T-cell (primary cell): ENCODE results near the gene TSHR. TPM values are rescaled to one million over a fixed set of nuclear protein-coding genes. Genes with fewer than 3 reads are reported as not detected.

Experiments used
- ATAC-seq, 4 experiments: fragments of 200-7000 bp in 3 of 4; fragments of 150-1000 bp in 1 of 4; cut with Tn5 transposase; replicated peaks in 1 of 4; 1 replicate in 3 of 4; 2 replicates in 1 of 4; pipeline ENCODE4 v1.10.0; 2021; ENCODE audit warnings: moderate library complexity in 3 of 4, mild to moderate bottlenecking in 2 of 4, moderate number of reproducible peaks in 1 of 4
- CTCF ChIA-PET, 2 donors: fragments of 300-600 bp; sonication (Branson Sonifier 250); formaldehyde crosslinking; loops; one replicate each; lab custom pipeline; 2022; ENCODE audit warnings: antibody characterized with exemption in 2 of 2; lab: Charles Lee
- POLR2A ChIA-PET, 2 donors: fragments of 300-600 bp; sonication (Branson Sonifier 250); formaldehyde crosslinking; loops; one replicate each; lab custom pipeline; 2022; ENCODE audit warnings: antibody characterized with exemption in 2 of 2; lab: Charles Lee
- DNase-seq, 35 experiments: peaks; one replicate each; pipeline versions ENCODE4 v3.0.0 to v3.0.0-alpha.2; 2013 to 2023
- H3K27ac ChIP-seq: one replicate; pipeline ENCODE4 v1.5.1; 2013; ENCODE audit warnings: low read length
- H3K27me3 ChIP-seq, 2 experiments: replicated peaks in 1 of 2; 1 replicate in 1 of 2; 2 replicates in 1 of 2; pipeline versions ENCODE4 v1.6.1 to v1.7.0; 2013; ENCODE audit warnings: low read length in 1 of 2, mixed read lengths in 1 of 2; ENCODE audit not compliant: control insufficient read depth in 2 of 2, insufficient read depth in 2 of 2; ENCODE audit errors: extremely low read depth in 1 of 2
- H3K36me3 ChIP-seq, 2 donors: 1 replicate in 1 of 2; 2 replicates in 1 of 2; pipeline versions ENCODE4 v1.6.1 to v1.7.0; 2013; ENCODE audit warnings: low read length in 1 of 2; ENCODE audit not compliant: control insufficient read depth in 2 of 2, insufficient read depth in 1 of 2; ENCODE audit errors: extremely low read depth in 1 of 2
- H3K4me1 ChIP-seq, 2 experiments: 1 replicate in 1 of 2; 2 replicates in 1 of 2; pipeline versions ENCODE4 v1.6.1 to v1.7.0; 2013; ENCODE audit warnings: low read length in 2 of 2, mixed read lengths in 1 of 2; ENCODE audit not compliant: insufficient read depth in 2 of 2, control insufficient read depth in 1 of 2; ENCODE audit errors: extremely low read depth in 1 of 2
- H3K4me3 ChIP-seq, 2 donors: 1 replicate in 1 of 2; 2 replicates in 1 of 2; pipeline versions ENCODE4 v1.5.1 to v1.7.0; 2013; ENCODE audit warnings: mild to moderate bottlenecking in 2 of 2, low read length in 1 of 2, moderate library complexity in 1 of 2; ENCODE audit not compliant: control insufficient read depth in 1 of 2; ENCODE audit errors: extremely low read depth in 1 of 2
- H3K9me3 ChIP-seq: 2 replicates; pipeline ENCODE4 v1.7.0; 2013
- H3K27ac Mint-ChIP-seq, 2 donors: one replicate each; pipeline ENCODE4 v1.8.0; 2020 to 2021; ENCODE audit warnings: mild to moderate bottlenecking in 2 of 2, mixed read lengths in 2 of 2
- H3K27me3 Mint-ChIP-seq, 2 donors: one replicate each; pipeline ENCODE4 v1.8.0; 2021 to 2022; ENCODE audit warnings: mixed read lengths in 2 of 2
- H3K36me3 Mint-ChIP-seq: one replicate; pipeline ENCODE4 v1.8.0; 2021; ENCODE audit warnings: mixed read lengths
- H3K4me1 Mint-ChIP-seq, 3 donors: one replicate each; pipeline ENCODE4 v1.8.0; 2020 to 2022; ENCODE audit warnings: mixed read lengths in 3 of 3, mild to moderate bottlenecking in 1 of 3
- H3K4me3 Mint-ChIP-seq, 3 donors: one replicate each; pipeline ENCODE4 v1.8.0; 2020 to 2022; ENCODE audit warnings: mild to moderate bottlenecking in 3 of 3, mixed read lengths in 3 of 3, moderate library complexity in 3 of 3
- H3K9me3 Mint-ChIP-seq, 3 donors: one replicate each; pipeline ENCODE4 v1.8.0; 2020 to 2022; ENCODE audit warnings: mixed read lengths in 3 of 3
- WGBS: methylation state at CpG from one replicate; pipeline ENCODE4 v1.1.5; 2013; ENCODE audit warnings: missing lambda C conversion rate; ENCODE audit not compliant: insufficient coverage; 5-methylcytosine and 5-hydroxymethylcytosine counted together
- total RNA-seq, 35 experiments: library from RNA in 6 of 35; stranded (reverse) in 6 of 35; fragments of 120-200 nt in 1 of 35; gene quantifications; one replicate each; pipeline versions ENCODE4 v1.2.1 to v1.2.4 and lab custom pipeline; 2013 to 2026

TSHR gene
- total RNA-seq, 5 donors from 2014 or later (not counting 1 experiment from before 2014, with no cell fraction given), result 0.25 to 1.7 (median 0.86) TPM

DNA sequence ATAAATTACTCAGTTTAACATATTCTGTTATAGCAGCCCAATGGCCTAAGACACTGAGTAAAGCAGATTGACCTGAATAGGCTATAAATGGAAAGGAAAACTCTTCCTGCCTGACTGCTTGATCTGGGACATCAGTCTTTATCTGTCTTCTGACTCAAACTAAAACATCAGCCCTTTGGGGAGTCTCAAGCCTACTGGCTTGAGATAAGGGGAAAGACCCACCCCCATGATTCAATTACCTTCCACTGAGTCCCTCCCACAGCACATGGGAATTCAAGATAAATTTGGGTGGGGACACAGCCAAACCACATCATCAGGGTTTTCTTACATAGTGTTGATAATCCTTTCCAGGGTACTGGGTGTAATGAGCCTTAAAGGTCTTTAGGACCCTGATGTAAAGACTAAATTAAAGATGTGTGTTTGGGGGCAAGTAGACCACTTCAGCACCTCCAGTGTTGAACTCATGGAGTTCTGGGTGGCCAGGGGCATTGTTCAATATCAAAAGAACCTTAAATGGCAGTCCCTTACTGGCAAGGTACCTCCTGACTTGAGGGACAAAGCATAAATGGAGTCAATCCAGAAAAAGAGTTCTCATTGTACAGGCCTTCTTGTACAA, 67.8 kb downstream of the TSHR start:
- Histone ChIP-seq H3K4me3 (no peak overlapping the region), H3K27me3 (no peaks in the 10 kb centered on the region), H3K4me1 (no peaks in the 10 kb centered on the region), H3K36me3 (no peaks in the 10 kb centered on the region), H3K9me3 (no peaks in the 10 kb centered on the region), H3K27ac (no peak overlapping the region)
- H3K4me3 Mint-ChIP-seq, result no peak overlapping the region
- H3K27ac Mint-ChIP-seq, result no peak overlapping the region
- no peaks in the 10 kb centered on the region for H3K36me3 Mint-ChIP-seq
- ATAC-seq, result no peak
- H3K9me3 Mint-ChIP-seq, result no peaks in the 10 kb centered on the region
- H3K27me3 Mint-ChIP-seq, result peaks cover 4 to 5% of the 10 kb centered on the region in 2 donors
- ChIA-PET POLR2A (no interaction called here), CTCF (no interaction called here)
- no peak for DNase-seq
- H3K4me1 Mint-ChIP-seq, result no peaks in the 10 kb centered on the region

GRCh38 chr14:81028461-81028860, 73.0 kb downstream of the TSHR start:
- 100% methylated on average over 1 of the region's 1 CpG for WGBS
- peaks cover 0 to 7% (median 0%) of the 10 kb centered on the region in 3 donors for H3K4me1 Mint-ChIP-seq
- H3K4me3 ChIP-seq, result no peak overlapping the region
- H3K4me1 ChIP-seq, result peaks cover 0 to 12% of the 10 kb centered on the region in 2 experiments
- H3K27ac Mint-ChIP-seq, result no peak overlapping the region
- CTCF ChIA-PET, result interaction anchor here in 1 of 2 donors (1.4 kb wide), 1 partner anchor 41 kb away, joined by 3 read pairs; no protein-coding TSS in a partner anchor
- no peaks in the 10 kb centered on the region for H3K9me3 Mint-ChIP-seq
- DNase-seq (no peak), ATAC-seq (no peak)
- POLR2A ChIA-PET, result no interaction called here
- no peaks in the 10 kb centered on the region for H3K9me3 ChIP-seq
- peaks cover 7 to 10% of the 10 kb centered on the region in 2 donors for H3K27me3 Mint-ChIP-seq
- H3K36me3 ChIP-seq, result no peaks in the 10 kb centered on the region
- H3K27ac ChIP-seq, result no peak overlapping the region
- H3K27me3 ChIP-seq, result no peaks in the 10 kb centered on the region
- no peak overlapping the region for H3K4me3 Mint-ChIP-seq
- no peaks in the 10 kb centered on the region for H3K36me3 Mint-ChIP-seq

DNA sequence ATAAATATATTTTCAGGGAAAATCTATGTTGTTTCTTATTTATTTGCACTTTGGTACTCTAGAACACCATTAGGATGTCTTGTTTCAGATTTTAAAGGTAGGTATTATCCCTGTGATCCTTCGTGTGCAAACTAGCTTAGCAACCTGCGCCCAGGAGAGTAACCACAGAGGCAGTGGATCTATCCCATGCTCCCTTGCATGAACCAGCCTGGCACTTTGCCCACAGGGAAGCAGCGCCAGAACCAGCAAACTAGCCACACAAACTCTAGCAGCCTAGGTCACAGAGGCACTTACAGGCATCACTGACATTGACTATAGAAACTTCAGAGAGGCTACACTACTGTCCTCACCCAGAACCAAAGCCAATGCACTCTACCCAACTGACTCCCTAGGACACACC, 76.1 kb downstream of the TSHR start:
- Mint-ChIP-seq H3K36me3 (peaks cover 4% of the 10 kb centered on the region), H3K4me3 (no peak overlapping the region), H3K27me3 (peaks cover 7 to 13% of the 10 kb centered on the region in 2 donors), H3K9me3 (peaks cover 0 to 8% (median 6%) of the 10 kb centered on the region in 3 donors), H3K4me1 (peaks cover 0 to 7% (median 0%) of the 10 kb centered on the region in 3 donors), H3K27ac (no peak overlapping the region)
- Histone ChIP-seq H3K4me1 (peaks cover 0 to 16% of the 10 kb centered on the region in 2 experiments), H3K36me3 (no peaks in the 10 kb centered on the region), H3K4me3 (no peak overlapping the region), H3K9me3 (no peaks in the 10 kb centered on the region), H3K27ac (no peak overlapping the region), H3K27me3 (no peaks in the 10 kb centered on the region)
- 74% methylated on average over 2 of the region's 3 CpGs for WGBS
- DNase-seq, result no peak
- POLR2A ChIA-PET, result no interaction called here
- ATAC-seq, result no peak
- CTCF ChIA-PET, result no interaction called here

DNA sequence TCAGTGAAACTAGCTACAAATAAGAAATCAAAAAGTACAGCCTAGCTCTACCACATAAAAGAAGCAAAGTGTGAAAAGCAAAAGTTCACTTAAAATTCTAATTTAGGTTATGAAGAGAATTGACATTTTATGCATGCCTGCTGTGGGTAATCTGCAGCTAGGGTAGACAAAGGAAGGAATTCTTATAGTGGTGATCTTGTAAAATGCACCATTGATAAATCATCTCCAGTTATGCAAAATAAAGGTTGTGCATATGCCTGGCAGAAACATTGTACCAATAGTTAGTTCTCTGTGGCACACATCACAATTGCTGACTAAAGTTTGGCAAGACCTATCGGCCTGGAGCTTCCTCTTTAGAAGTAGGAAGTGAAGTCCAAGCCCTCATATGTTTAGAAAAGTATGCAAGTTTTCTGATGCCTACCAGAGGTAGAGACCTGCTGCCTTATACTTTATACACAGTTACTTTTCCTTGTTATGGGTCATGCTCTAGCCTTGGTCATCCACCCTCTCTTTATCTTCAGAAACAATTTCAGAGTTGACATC, 78.3 kb downstream of the TSHR start:
- no peaks in the 10 kb centered on the region for H3K36me3 ChIP-seq
- no peak for ATAC-seq
- peaks cover 0 to 16% (median 8%) of the 10 kb centered on the region in 3 donors for H3K9me3 Mint-ChIP-seq
- no peak overlapping the region for H3K4me3 Mint-ChIP-seq
- no peak overlapping the region for H3K27ac ChIP-seq
- peaks cover 0 to 16% of the 10 kb centered on the region in 2 experiments for H3K4me1 ChIP-seq
- H3K27ac Mint-ChIP-seq, result no peak overlapping the region
- H3K4me1 Mint-ChIP-seq, result peaks cover 0 to 7% (median 0%) of the 10 kb centered on the region in 3 donors
- peak in 1 of 35 experiments; percentile 4 for DNase-seq
- CTCF ChIA-PET, result interaction anchor here in 1 of 2 donors (0.6 kb wide), 1 partner anchor 579 kb away, joined by 4 read pairs; no protein-coding TSS in a partner anchor
- peaks cover 3 to 18% of the 10 kb centered on the region in 2 donors for H3K27me3 Mint-ChIP-seq
- peaks cover 4% of the 10 kb centered on the region for H3K36me3 Mint-ChIP-seq
- no peaks in the 10 kb centered on the region for H3K27me3 ChIP-seq
- WGBS, result no CpG with 5 or more reads among the region's 1 CpG
- POLR2A ChIA-PET, result no interaction called here
- no peaks in the 10 kb centered on the region for H3K9me3 ChIP-seq
- no peak overlapping the region for H3K4me3 ChIP-seq

DNA sequence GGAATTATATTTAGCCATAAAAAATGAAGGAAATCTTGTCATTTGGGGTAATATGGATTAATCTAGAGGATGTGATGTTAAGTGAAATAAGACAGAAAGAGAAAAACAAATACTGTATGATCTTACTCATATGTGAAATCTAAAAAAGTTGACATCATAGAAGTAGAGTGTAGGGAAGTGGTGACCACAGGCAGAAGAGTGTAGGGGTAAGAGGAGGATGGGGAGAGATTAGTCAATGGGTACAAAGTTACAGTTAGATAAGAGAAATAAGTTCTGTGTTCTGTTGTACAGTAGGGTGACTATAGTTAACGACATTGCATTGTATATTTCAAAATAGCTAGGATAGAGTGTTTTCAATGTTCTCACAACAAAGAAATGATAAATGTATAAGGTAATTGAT, 87.0 kb downstream of the TSHR start:
- CTCF ChIA-PET, result no interaction called here
- H3K4me1 ChIP-seq, result no peaks in the 10 kb centered on the region
- POLR2A ChIA-PET, result no interaction called here
- Mint-ChIP-seq H3K9me3 (peaks cover 3 to 13% (median 4%) of the 10 kb centered on the region in 3 donors), H3K4me1 (no peaks in the 10 kb centered on the region), H3K27me3 (peaks cover 0 to 5% of the 10 kb centered on the region in 2 donors), H3K36me3 (no peaks in the 10 kb centered on the region), H3K4me3 (no peak overlapping the region), H3K27ac (no peak overlapping the region)
- H3K27me3 ChIP-seq, result no peaks in the 10 kb centered on the region
- H3K9me3 ChIP-seq, result no peaks in the 10 kb centered on the region
- no peak overlapping the region for H3K27ac ChIP-seq
- H3K36me3 ChIP-seq, result no peaks in the 10 kb centered on the region
- WGBS, result no CpG with 5 or more reads among the region's 1 CpG
- H3K4me3 ChIP-seq, result no peak overlapping the region
- ATAC-seq (no peak), DNase-seq (no peak)

DNA sequence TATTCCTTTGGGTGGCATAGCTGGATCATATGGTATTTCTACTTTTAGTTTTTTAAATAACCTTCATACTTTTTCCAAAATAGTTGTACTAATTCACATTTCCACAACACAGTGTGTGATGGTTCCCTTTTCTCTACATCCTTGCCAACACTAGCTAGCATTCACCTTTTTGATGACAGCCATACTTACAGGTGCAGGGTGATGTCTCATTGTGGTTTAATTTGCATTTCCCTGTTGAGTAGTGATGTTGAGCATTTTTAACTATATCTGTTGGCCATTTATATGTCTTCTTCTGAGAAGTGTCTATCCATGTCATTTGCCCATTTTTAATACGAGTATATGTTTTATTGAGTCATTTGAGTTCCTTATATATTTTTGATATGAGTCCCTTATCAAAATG, 96.1 kb downstream of the TSHR start:
- Mint-ChIP-seq H3K9me3 (peaks cover 9 to 31% (median 21%) of the 10 kb centered on the region in 3 donors), H3K27me3 (no peaks in the 10 kb centered on the region), H3K4me3 (no peak overlapping the region), H3K27ac (no peak overlapping the region), H3K4me1 (no peaks in the 10 kb centered on the region), H3K36me3 (no peaks in the 10 kb centered on the region)
- no peaks in the 10 kb centered on the region for H3K9me3 ChIP-seq
- no peaks in the 10 kb centered on the region for H3K27me3 ChIP-seq
- no peaks in the 10 kb centered on the region for H3K4me1 ChIP-seq
- ChIA-PET POLR2A (no interaction called here), CTCF (no interaction called here)
- H3K4me3 ChIP-seq, result no peak overlapping the region
- H3K27ac ChIP-seq, result no peak overlapping the region
- DNase-seq, result no peak
- H3K36me3 ChIP-seq, result no peaks in the 10 kb centered on the region
- no peak for ATAC-seq
- no CpG with 5 or more reads among the region's 1 CpG for WGBS
